Liver (tissue), 9 donors: ENCODE measurements around the gene TBC1D16. TPM values are rescaled to one million over a fixed set of nuclear protein-coding genes. Genes with fewer than 3 reads are reported as not detected.
"Not testable (repeated sequence)": the region's sequence is repeated elsewhere in the genome, so short reads cannot be mapped to it uniquely, and the experiment has no call there.

ENCODE experiments used
- DNase-seq: peaks from one replicate; pipeline ENCODE4 v3.0.0-alpha.2; 2017; ENCODE audit warnings: low spot score
- H3K27ac ChIP-seq, 2 donors: one replicate each; pipeline ENCODE4 v1.7.0; 2013; ENCODE audit warnings: inconsistent platforms in 2 of 2, low read length in 2 of 2, control low read depth in 1 of 2, low read depth in 1 of 2, mild to moderate bottlenecking in 1 of 2
- H3K27me3 ChIP-seq, 4 donors: one replicate each; pipeline versions ENCODE4 v1.6.1 to v1.7.0; 2013; ENCODE audit warnings: low read length in 3 of 4, inconsistent platforms in 1 of 4, mild to moderate bottlenecking in 1 of 4, moderate library complexity in 1 of 4; ENCODE audit not compliant: control insufficient read depth in 4 of 4, insufficient read depth in 4 of 4
- H3K36me3 ChIP-seq, 4 donors: one replicate each; pipeline versions ENCODE4 v1.6.1 to v1.7.0; 2013; ENCODE audit warnings: low read length in 3 of 4, mild to moderate bottlenecking in 3 of 4, low read depth in 1 of 4, moderate library complexity in 1 of 4; ENCODE audit not compliant: control insufficient read depth in 4 of 4, insufficient read depth in 3 of 4
- H3K4me1 ChIP-seq, 4 donors: one replicate each; pipeline versions ENCODE4 v1.6.1 to v1.7.0; 2013; ENCODE audit warnings: low read length in 3 of 4, mild to moderate bottlenecking in 3 of 4, moderate library complexity in 1 of 4; ENCODE audit not compliant: control insufficient read depth in 4 of 4, insufficient read depth in 4 of 4
- H3K4me3 ChIP-seq, 3 donors: one replicate each; pipeline versions ENCODE4 v1.6.1 to v1.7.0; 2013; ENCODE audit warnings: low read length in 3 of 3, control low read depth in 1 of 3, low read depth in 1 of 3, mild to moderate bottlenecking in 1 of 3
- H3K9ac ChIP-seq, 2 donors: one replicate each; pipeline ENCODE4 v1.7.0; 2013; ENCODE audit warnings: low read length in 2 of 2, mild to moderate bottlenecking in 2 of 2, moderate library complexity in 2 of 2, control low read depth in 1 of 2, low read depth in 1 of 2
- H3K9me3 ChIP-seq, 4 donors: one replicate each; pipeline versions ENCODE4 v1.6.1 to v1.7.0; 2013; ENCODE audit warnings: low read length in 3 of 4; ENCODE audit not compliant: control insufficient read depth in 4 of 4
- CTCF ChIP-seq: fragments of 150-350 bp; IDR thresholded peaks from 2 replicates; pipeline ENCODE4 v1.5.1; 2017; ENCODE audit warnings: improper control_type of control experiment, low read depth, low read length; ENCODE audit not compliant: missing input control
- FOXA1 ChIP-seq: IDR thresholded peaks from 2 replicates; pipeline ENCODE4 v1.6.1; 2016; ENCODE audit warnings: antibody characterized with exemption
- FOXA2 ChIP-seq: IDR thresholded peaks from 2 replicates; pipeline ENCODE4 v1.6.1; 2016; ENCODE audit warnings: antibody characterized with exemption
- GABPA ChIP-seq, 2 donors: IDR thresholded peaks in 1 of 2; conservative IDR thresholded peaks in 1 of 2; 2 replicates each; pipeline ENCODE4 v1.6.1; 2016; ENCODE audit warnings: antibody characterized with exemption in 2 of 2, mild to moderate bottlenecking in 1 of 2, moderate library complexity in 1 of 2
- HNF4A ChIP-seq, 2 donors: conservative IDR thresholded peaks; 2 replicates each; pipeline ENCODE4 v1.6.1; 2016; ENCODE audit warnings: antibody characterized with exemption in 2 of 2, mild to moderate bottlenecking in 2 of 2
- MAX ChIP-seq: IDR thresholded peaks from 2 replicates; pipeline ENCODE4 v1.6.1; 2016; ENCODE audit warnings: antibody characterized with exemption
- NR2F2 ChIP-seq: IDR thresholded peaks from 2 replicates; pipeline ENCODE4 v1.6.1; 2016; ENCODE audit warnings: antibody characterized with exemption
- RAD21 ChIP-seq, 2 donors: IDR thresholded peaks; 2 replicates each; pipeline ENCODE4 v1.6.1; 2016; ENCODE audit warnings: antibody characterized with exemption in 2 of 2, mild to moderate bottlenecking in 2 of 2
- REST ChIP-seq: IDR thresholded peaks from 2 replicates; pipeline ENCODE4 v1.6.1; 2016; ENCODE audit warnings: antibody characterized with exemption, mild to moderate bottlenecking
- RXRA ChIP-seq, 2 donors: IDR thresholded peaks; 2 replicates each; pipeline ENCODE4 v1.6.1; 2017 to 2018; ENCODE audit warnings: antibody characterized with exemption in 2 of 2, mild to moderate bottlenecking in 1 of 2
- SP1 ChIP-seq: IDR thresholded peaks from 2 replicates; pipeline ENCODE4 v1.6.1; 2018; ENCODE audit warnings: antibody characterized with exemption, mild to moderate bottlenecking
- TAF1 ChIP-seq: conservative IDR thresholded peaks from 2 replicates; pipeline ENCODE4 v1.6.1; 2016; ENCODE audit warnings: antibody characterized with exemption, mild to moderate bottlenecking
- YY1 ChIP-seq: IDR thresholded peaks from 2 replicates; pipeline ENCODE4 v1.6.1; 2016; ENCODE audit warnings: antibody characterized with exemption, mild to moderate bottlenecking
- ZBTB33 ChIP-seq: IDR thresholded peaks from 2 replicates; pipeline ENCODE4 v1.6.1; 2016; ENCODE audit warnings: antibody characterized with exemption
- WGBS: extraction: QIAGEN DNeasy Blood & Tissue Kit; methylation state at CpG from one replicate; pipeline ENCODE4 v1.1.7; 2013; 5-methylcytosine and 5-hydroxymethylcytosine counted together
- polyA plus RNA-seq, 2 donors: library from polyadenylated mRNA; stranded (reverse) in 1 of 2; unstranded in 1 of 2; fragments of 200-250 nt in 1 of 2; fragments of >200 nt in 1 of 2; fragmentation: Nextera tagmentation in 1 of 2; extraction: Ambion mirVana in 1 of 2; gene quantifications; one replicate each; pipeline versions ENCODE4 v1.2.1 to v1.2.3, GENCODE V29; 2013 to 2015
- total RNA-seq, 2 donors: library from RNA; depleted of rRNA; stranded (reverse); fragments of >200 nt; gene quantifications; one replicate each; pipeline ENCODE4 v1.2.3, GENCODE V29; 2014
- donor health status: healthy.
- donor health status: healthy.
- donor health status: healthy.
- donor health status: healthy.
- donor health status: healthy.

The TBC1D16 gene
- total and polyA plus RNA-seq, 4 donors: 3.4 to 29.5 (median 4.7) TPM

GRCh38 chr17:79965806-79966205 lies 69.9 kb downstream of the TBC1D16 start (continued):
- TF ChIP-seq GABPA (IDR thresholded peaks at IDR 0.05 in 1 of 2, conservative IDR thresholded peaks at IDR 0.05 in 1 of 2) (no peak), FOXA1 (no peak), TAF1 (no peak), MAX (no peak), CTCF (no peak), HNF4A (conservative IDR thresholded peaks at IDR 0.05) (no peak)

- H3K9me3 ChIP-seq, H3K4me1 ChIP-seq, H3K9ac ChIP-seq, H3K4me3 ChIP-seq, H3K36me3 ChIP-seq, H3K27ac ChIP-seq, H3K27me3 ChIP-seq, DNase-seq: not testable (repeated sequence)
- WGBS: 96% methylated on average over 6 of the region's 6 CpGs
Measured at GRCh38 chr17:79962467-79962866, 73.2 kb downstream of the TBC1D16 start.

GRCh38 chr17:79961567-79961966 lies 74.1 kb downstream of the TBC1D16 start:
- H3K27me3 ChIP-seq, H3K9ac ChIP-seq, H3K9me3 ChIP-seq, H3K4me1 ChIP-seq, H3K36me3 ChIP-seq, H3K27ac ChIP-seq, DNase-seq, H3K4me3 ChIP-seq: not testable (repeated sequence)
- 99% methylated on average over 9 of the region's 9 CpGs for WGBS

GRCh38 chr17:79960788-79961522 lies 74.7 kb downstream of the TBC1D16 start:
- Histone ChIP-seq H3K4me1 (no peaks in the 10 kb centered on the region), H3K9me3 (no peaks in the 10 kb centered on the region), H3K27ac (no peak overlapping the region), H3K36me3 (no peaks in the 10 kb centered on the region), H3K9ac (no peak overlapping the region), H3K4me3 (no peak overlapping the region), H3K27me3 (no peaks in the 10 kb centered on the region)
- TF ChIP-seq SP1 (no peak), GABPA (IDR thresholded peaks at IDR 0.05 in 1 of 2, conservative IDR thresholded peaks at IDR 0.05 in 1 of 2) (no peak), RAD21 (IDR thresholded peaks at IDR 0.05) (no peak), RXRA (IDR thresholded peaks at IDR 0.05) (no peak), MAX (no peak), ZBTB33 (no peak), NR2F2 (no peak), FOXA1 (no peak), TAF1 (no peak), FOXA2 (no peak), HNF4A (conservative IDR thresholded peaks at IDR 0.05) (no peak), REST (no peak), YY1 (no peak), CTCF (no peak)
- 80% methylated on average over 9 of the region's 9 CpGs for WGBS
- no peak for DNase-seq
